ENCODE measurements around the gene ZNF816.

DNA sequence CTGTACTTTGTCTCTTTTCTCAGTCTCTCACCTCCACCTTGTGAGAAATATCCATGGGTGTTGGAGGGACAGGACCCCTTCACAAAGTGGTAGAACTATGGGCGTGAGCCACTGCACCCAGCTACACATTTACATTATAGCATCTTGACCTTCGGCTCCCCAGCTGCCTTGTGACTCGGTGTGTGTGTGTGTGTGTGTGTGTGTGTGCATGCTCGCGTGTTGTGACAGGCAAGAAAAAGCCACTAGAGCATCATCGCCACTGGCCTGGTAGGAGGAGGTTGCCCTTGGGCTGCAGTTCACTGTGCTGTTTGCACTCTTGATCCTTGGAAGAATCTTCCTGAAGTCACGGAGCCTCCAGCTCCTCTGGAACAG is 25.7 kb downstream of the ZNF816 start:
- TF ChIP-seq POLR2AphosphoS5 (IDR thresholded peaks at IDR 0.05; ENCODE audit: low read depth, low read length) = no peak
- TF ChIP-seq, protein P1, sequence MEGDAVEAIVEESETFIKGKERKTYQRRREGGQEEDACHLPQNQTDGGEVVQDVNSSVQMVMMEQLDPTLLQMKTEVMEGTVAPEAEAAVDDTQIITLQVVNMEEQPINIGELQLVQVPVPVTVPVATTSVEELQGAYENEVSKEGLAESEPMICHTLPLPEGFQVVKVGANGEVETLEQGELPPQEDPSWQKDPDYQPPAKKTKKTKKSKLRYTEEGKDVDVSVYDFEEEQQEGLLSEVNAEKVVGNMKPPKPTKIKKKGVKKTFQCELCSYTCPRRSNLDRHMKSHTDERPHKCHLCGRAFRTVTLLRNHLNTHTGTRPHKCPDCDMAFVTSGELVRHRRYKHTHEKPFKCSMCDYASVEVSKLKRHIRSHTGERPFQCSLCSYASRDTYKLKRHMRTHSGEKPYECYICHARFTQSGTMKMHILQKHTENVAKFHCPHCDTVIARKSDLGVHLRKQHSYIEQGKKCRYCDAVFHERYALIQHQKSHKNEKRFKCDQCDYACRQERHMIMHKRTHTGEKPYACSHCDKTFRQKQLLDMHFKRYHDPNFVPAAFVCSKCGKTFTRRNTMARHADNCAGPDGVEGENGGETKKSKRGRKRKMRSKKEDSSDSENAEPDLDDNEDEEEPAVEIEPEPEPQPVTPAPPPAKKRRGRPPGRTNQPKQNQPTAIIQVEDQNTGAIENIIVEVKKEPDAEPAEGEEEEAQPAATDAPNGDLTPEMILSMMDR (IDR thresholded peaks at IDR 0.05; ENCODE audit: control extremely low read depth in 1 of 3, insufficient read depth in 1 of 3, low read depth in 1 of 3, low read length in 3 of 3) = no peak
- TF ChIP-seq TCF12 (IDR thresholded peaks at IDR 0.05; ENCODE audit: low read depth, low read length) = no peak
- no peak for TF ChIP-seq ZNF274 (IDR thresholded peaks at IDR 0.05; ENCODE audit: borderline replicate concordance, extremely low read depth, low read length)
- no peak for TF ChIP-seq KDM4A (IDR thresholded peaks at IDR 0.05; ENCODE audit: low read depth, low read length, severe bottlenecking)
- TF ChIP-seq GABPA (IDR thresholded peaks at IDR 0.05; ENCODE audit: borderline replicate concordance, insufficient read depth, low read length) = no peak

All from H1 (cell line).